COLO668 (cell line): Measurements from ENCODE around the gene FCSK.
A peak's percentile ranks its signal among the peaks of the same experiment; 100 is the strongest.

Experiments used
- DNase-seq: peaks from one replicate; lab custom pipeline; 2025; ENCODE audit not compliant: unreplicated experiment; lab: John Stamatoyannopoulos, UW

FCSK gene

GRCh38 chr16:70453117-70453891 lies 1.1 kb upstream of the FCSK start:
- no peak for DNase-seq

- DNase-seq = peak; percentile 41
Observed at GRCh38 chr16:70453892-70454221, 538 bp upstream of the FCSK start.

GRCh38 chr16:70455910-70456309 lies 1.5 kb downstream of the FCSK start:
- DNase-seq = no peak

GRCh38 chr16:70457446-70458166 lies 3.2 kb downstream of the FCSK start:
- no peak for DNase-seq

GRCh38 chr16:70460737-70461261 lies 6.4 kb downstream of the FCSK start:
- DNase-seq = no peak

GRCh38 chr16:70463235-70463634 lies 8.8 kb downstream of the FCSK start:
- DNase-seq = no peak

GRCh38 chr16:70465999-70466804 lies 11.8 kb downstream of the FCSK start:
- no peak for DNase-seq

- DNase-seq = no peak
Observed at GRCh38 chr16:70466805-70467076, 12.3 kb downstream of the FCSK start.

- no peak for DNase-seq
Observed at GRCh38 chr16:70467113-70467512, 12.7 kb downstream of the FCSK start.

GRCh38 chr16:70467608-70468007 lies 13.2 kb downstream of the FCSK start:
- no peak for DNase-seq

- DNase-seq = no peak
Observed at GRCh38 chr16:70468776-70469525, 14.6 kb downstream of the FCSK start.

GRCh38 chr16:70470141-70470926 lies 15.9 kb downstream of the FCSK start:
- DNase-seq = no peak

- peak; percentile 11 for DNase-seq
Observed at GRCh38 chr16:70470927-70471341, 16.5 kb downstream of the FCSK start.

- DNase-seq = no peak
Observed at GRCh38 chr16:70472786-70473433, 18.5 kb downstream of the FCSK start.

GRCh38 chr16:70473446-70474319 lies 19.3 kb downstream of the FCSK start:
- no peak for DNase-seq

GRCh38 chr16:70474320-70475053 lies 20.1 kb downstream of the FCSK start:
- DNase-seq = no peak

- DNase-seq = no peak
Observed at GRCh38 chr16:70475054-70475871, 20.9 kb downstream of the FCSK start.
